ENCODE measurements around the gene VPS13D. TPM values are rescaled to one million over a fixed set of nuclear protein-coding genes. Genes with fewer than 3 reads are reported as not detected.
A peak's percentile ranks its signal among the peaks of the same experiment; 100 is the strongest.

Gene VPS13D
- total RNA-seq, 1 experiment from 2014 or later: 20.2 TPM

DNA sequence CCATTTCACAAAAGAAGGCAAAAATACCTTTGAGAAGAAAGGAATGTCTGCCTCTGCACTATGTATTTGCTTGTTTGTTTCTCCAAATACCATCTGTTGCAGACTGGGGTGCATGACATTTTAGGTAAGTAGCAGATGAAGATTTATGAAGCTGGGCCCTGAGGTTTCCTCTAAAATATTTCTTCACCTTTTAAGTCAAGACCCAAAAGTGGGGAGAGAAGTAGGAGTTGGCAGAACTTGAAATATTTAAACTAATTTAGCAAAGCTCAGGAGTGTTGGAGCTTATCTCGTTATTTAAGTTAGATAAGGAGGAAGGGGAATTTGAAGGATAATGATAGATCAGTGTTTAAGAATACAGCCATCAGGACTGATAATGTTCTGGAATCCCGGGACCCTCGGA lies 235.3 kb downstream of the VPS13D start:
- Mint-ChIP-seq H3K9me3 (no peaks in the 10 kb centered on the region), H3K27ac (0 out of 7 replicates have a peak overlapping the region, but pooled peaks of 1 of the 3 experiments have one; percentile 66), H3K36me3 (ENCODE audit: insufficient read depth in 1 of 3, low read depth in 3 of 3) (peaks cover 0 to 11% (median 9%) of the 10 kb centered on the region in 3 experiments; a peak in 6 of 7 replicates), H3K4me3 (no peak overlapping the region), H3K27me3 (ENCODE audit: low read depth) (no peaks in the 10 kb centered on the region), H3K4me1 (peaks cover 6% of the 10 kb centered on the region in 2 experiments)
- Histone ChIP-seq H4K20me1 (ENCODE audit: control insufficient read depth, insufficient read depth, insufficient read length) (no peaks in the 10 kb centered on the region), H3K79me2 (ENCODE audit: insufficient read depth, low read length) (no peaks in the 10 kb centered on the region), H3K4ac (ENCODE audit: low read depth, low read length) (no peak overlapping the region), H3K27ac (ENCODE audit: insufficient read length, low read depth, low read length) (no peak overlapping the region), H2BK120ac (ENCODE audit: low read depth, low read length, poor library complexity, severe bottlenecking) (no peak overlapping the region), H3K14ac (ENCODE audit: insufficient read depth, low read length) (no peak overlapping the region), H3K9ac (ENCODE audit: extremely low read depth, insufficient read length, low read length) (no peak overlapping the region), H2AFZ (ENCODE audit: low read length) (no peak overlapping the region), H4K91ac (ENCODE audit: insufficient read length, low read depth, low read length) (no peak overlapping the region), H3K27me3 (ENCODE audit: insufficient read depth, low read length) (no peaks in the 10 kb centered on the region), H3K23me2 (ENCODE audit: insufficient read length, low read depth, low read length, poor library complexity, severe bottlenecking) (no peaks in the 10 kb centered on the region), H3K9me3 (ENCODE audit: control insufficient read depth, low read depth, low read length) (no peaks in the 10 kb centered on the region), H2BK20ac (ENCODE audit: low read depth, low read length, poor library complexity, severe bottlenecking) (no peak overlapping the region), H2BK12ac (ENCODE audit: insufficient read length, low read depth, low read length) (no peak overlapping the region), H3K4me1 (ENCODE audit: insufficient read depth, low read length) (no peaks in the 10 kb centered on the region), H3K18ac (ENCODE audit: insufficient read length, low read depth, low read length) (no peak overlapping the region), H4K8ac (replicated peaks; ENCODE audit: insufficient read length, low read depth, low read length) (no peak overlapping the region), H3T11ph (ENCODE audit: low read length) (no peak overlapping the region), H2BK15ac (ENCODE audit: low read depth, low read length) (no peak overlapping the region), H3K79me1 (ENCODE audit: insufficient read depth, low read depth, low read length, poor library complexity, severe bottlenecking) (no peaks in the 10 kb centered on the region), H3K4me2 (ENCODE audit: insufficient read depth, insufficient read length, low read length) (no peak overlapping the region), H2AK5ac (ENCODE audit: insufficient read length, low read length) (no peak overlapping the region), H3K23ac (ENCODE audit: insufficient read length, low read depth, low read length) (no peak overlapping the region), H3K56ac (ENCODE audit: insufficient read length, low read depth, low read length) (no peak overlapping the region), H4K5ac (ENCODE audit: insufficient read length, low read depth, low read length) (no peak overlapping the region), H2BK5ac (ENCODE audit: insufficient read length, low read length) (no peak overlapping the region)
- DNase-seq: no peak
- TF ChIP-seq, protein P1, sequence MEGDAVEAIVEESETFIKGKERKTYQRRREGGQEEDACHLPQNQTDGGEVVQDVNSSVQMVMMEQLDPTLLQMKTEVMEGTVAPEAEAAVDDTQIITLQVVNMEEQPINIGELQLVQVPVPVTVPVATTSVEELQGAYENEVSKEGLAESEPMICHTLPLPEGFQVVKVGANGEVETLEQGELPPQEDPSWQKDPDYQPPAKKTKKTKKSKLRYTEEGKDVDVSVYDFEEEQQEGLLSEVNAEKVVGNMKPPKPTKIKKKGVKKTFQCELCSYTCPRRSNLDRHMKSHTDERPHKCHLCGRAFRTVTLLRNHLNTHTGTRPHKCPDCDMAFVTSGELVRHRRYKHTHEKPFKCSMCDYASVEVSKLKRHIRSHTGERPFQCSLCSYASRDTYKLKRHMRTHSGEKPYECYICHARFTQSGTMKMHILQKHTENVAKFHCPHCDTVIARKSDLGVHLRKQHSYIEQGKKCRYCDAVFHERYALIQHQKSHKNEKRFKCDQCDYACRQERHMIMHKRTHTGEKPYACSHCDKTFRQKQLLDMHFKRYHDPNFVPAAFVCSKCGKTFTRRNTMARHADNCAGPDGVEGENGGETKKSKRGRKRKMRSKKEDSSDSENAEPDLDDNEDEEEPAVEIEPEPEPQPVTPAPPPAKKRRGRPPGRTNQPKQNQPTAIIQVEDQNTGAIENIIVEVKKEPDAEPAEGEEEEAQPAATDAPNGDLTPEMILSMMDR (conservative IDR thresholded peaks at IDR 0.05): no peak
- 100% methylated on average over 1 of the region's 3 CpGs for WGBS (ENCODE audit: extremely low coverage, insufficient read length, low lambda C conversion rate)

Data from H9 (cell line).